SKM-1 (cell line): ENCODE measurements around the gene UBTF.

Experiments
- DNase-seq: peaks from one replicate; lab custom pipeline; 2025; ENCODE audit not compliant: unreplicated experiment; lab: John Stamatoyannopoulos, UW

The UBTF gene

GRCh38 chr17:44214230-44214494 is 5.3 kb downstream of the UBTF start:
- DNase-seq = no peak

- DNase-seq = no peak
These were observed 5.9 kb downstream of the UBTF start for GRCh38 chr17:44213403-44214229.

GRCh38 chr17:44212507-44213402 is 6.7 kb downstream of the UBTF start:
- DNase-seq = no peak

- no peak for DNase-seq
These were observed 7.9 kb downstream of the UBTF start for GRCh38 chr17:44211281-44212265.

GRCh38 chr17:44210342-44211192 is 8.9 kb downstream of the UBTF start:
- DNase-seq = peak; percentile 38

- DNase-seq = no peak
These were observed 9.6 kb downstream of the UBTF start for GRCh38 chr17:44209786-44210341.

- DNase-seq = no peak
These were observed 11.7 kb downstream of the UBTF start for GRCh38 chr17:44207743-44208142.

- DNase-seq = no peak
These were observed 12.2 kb downstream of the UBTF start for GRCh38 chr17:44207319-44207718.

GRCh38 chr17:44206825-44207155 is 12.7 kb downstream of the UBTF start:
- DNase-seq = no peak

- no peak for DNase-seq
These were observed 13.3 kb downstream of the UBTF start for GRCh38 chr17:44205962-44206824.

- DNase-seq = no peak
These were observed 15.0 kb downstream of the UBTF start for GRCh38 chr17:44204441-44204882.

- DNase-seq = peak; percentile 60
These were observed 15.6 kb downstream of the UBTF start for GRCh38 chr17:44203731-44204440.

GRCh38 chr17:44202756-44203155 is 16.7 kb downstream of the UBTF start:
- DNase-seq = no peak

- no peak for DNase-seq
These were observed 18.9 kb downstream of the UBTF start for GRCh38 chr17:44200478-44201155.

- peak; percentile 92 for DNase-seq
These were observed 19.7 kb downstream of the UBTF start, which contains the start of gene ATXN7L3 for GRCh38 chr17:44199553-44200477. TSS of gene ATXN7L3 (minus strand) at chr17:44199884. CDS start at chr17:44198070, 1,814 bp downstream.

- DNase-seq = no peak
These were observed 20.5 kb downstream of the UBTF start for GRCh38 chr17:44198721-44199552.
